GM04504 (cell line): ENCODE results near the gene ZNF397.
A peak's percentile ranks its signal among the peaks of the same experiment; 100 is the strongest.

Source experiments
- DNase-seq: peaks from one replicate; pipeline ENCODE4 v3.0.0-alpha.2; 2012; ENCODE audit warnings: low read depth

Gene ZNF397

DNA sequence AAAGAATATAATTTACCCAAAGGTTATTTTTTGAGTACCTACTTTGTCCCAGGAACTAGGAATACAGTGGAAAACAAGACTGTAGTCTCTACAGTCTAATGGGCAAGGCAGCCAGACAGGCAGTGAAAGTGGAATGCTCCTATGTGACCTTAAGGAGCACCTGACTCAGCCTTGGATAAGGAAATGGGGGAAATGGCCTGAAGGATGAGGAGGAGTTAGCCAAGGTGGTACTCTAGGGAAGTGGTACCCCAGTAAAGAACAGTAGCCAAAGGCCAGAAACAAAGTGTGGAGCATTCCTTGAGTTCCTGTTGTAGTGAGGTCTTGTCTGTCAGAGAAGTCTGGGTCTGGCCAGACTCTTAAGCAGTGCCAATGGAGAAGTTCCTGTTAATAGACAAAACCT lies 6.0 kb downstream of the ZNF397 start:
- DNase-seq: no peak

DNA sequence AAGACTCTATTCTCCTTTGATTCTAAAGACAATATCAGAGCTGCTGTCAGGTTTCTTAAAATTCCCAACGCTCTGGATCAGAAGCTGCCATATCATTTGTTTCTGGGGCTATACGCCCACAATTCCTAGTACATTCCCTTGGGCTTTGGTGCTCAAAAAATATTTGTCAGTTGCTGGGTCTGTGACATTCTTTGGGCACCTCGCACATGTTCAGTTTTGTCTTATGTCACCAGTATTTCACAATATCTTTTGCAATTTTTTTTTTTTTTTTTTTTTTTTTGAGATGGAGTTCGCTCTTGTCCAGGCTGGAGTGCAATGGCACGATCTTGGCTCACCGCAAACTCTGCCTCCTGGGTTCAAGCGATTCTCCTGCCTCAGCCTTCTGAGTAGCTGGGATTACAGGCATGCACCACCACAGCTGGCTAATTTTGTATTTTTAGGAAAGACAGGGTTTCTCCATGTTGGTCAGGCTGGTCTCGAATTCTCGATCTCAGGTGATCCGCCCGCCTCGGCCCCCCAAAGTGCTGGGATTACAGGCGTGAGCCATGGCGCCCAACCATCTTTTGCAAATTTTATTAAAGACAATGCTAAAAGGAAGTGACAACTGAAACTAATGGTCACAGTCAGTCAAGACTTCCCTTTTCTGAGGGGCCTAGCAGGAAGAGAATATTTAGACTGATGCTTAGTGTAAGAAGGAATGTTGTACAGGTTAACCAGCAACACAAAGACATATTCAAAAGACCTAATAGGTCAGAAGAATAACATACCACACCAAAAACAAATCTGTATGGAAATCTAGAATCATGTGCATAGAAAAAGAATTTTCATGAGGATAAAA lies 6.8 kb downstream of the ZNF397 start:
- no peak for DNase-seq

DNA sequence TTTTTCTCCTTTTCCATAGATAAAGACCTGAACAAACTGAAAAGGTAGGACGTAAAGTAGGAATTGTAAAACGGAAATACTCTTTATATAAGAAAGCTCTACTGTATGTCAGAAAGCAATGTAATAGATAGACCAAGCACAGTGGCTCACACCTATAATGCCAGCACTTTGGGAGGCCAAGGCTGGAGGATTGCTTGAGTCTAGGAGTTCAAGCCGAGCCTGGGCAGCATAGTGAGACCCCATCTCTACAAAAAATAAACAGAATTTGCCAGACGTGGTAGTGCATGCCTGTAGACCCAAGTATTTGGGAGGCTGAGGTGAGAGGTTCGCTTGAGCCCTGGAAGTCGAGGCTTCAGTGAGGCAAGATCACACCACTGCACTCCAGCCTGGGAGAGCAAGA lies 7.6 kb downstream of the ZNF397 start:
- no peak for DNase-seq

DNA sequence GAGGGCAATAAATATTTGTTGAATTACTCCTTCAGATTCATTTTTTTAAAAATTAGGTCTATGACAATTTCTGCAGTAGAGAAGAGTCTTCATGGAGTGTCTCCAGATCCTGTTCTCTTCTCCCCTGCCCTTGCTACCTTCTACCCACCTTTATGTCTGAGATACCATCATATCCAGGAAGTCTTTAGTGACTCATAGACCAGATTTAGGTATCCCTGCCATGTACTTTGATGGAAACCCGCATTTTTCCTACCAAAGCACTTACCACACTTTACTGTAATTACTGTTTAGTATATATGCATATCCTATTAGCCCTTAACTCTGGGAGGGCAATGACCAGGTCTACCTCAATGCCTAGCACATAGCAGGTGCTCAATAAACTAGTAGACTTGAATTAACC lies 11.6 kb downstream of the ZNF397 start:
- no peak for DNase-seq

DNA sequence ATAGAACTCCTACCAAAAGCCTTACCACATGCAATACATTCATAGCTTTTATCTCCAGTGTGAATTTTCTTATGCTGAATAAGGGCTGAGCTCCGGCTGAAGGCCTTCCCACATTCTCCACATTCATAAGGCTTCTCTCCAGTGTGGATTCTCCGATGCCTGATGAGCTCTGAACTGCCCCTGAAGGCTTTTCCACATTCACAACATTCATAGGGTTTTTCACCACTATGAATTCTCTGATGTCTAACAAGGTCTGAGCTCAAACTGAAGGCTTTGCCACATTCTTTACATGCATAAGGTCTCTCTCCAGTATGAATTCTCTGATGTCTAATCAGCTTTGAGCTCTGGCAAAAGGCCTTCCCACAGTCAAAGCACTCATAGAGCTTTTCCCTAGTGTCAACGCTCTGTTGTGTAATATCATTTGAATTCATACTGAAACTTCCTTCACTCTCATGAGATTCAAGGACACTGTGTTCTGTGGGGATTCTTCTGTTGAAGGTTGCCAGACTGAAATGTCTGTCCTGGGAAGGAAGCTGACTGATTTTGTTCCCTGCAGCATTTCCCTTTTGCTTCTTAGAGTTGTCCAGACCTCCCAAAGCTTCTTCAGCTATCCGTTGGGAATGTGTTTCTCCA lies 12.9 kb downstream of the ZNF397 start:
- no peak for DNase-seq

DNA sequence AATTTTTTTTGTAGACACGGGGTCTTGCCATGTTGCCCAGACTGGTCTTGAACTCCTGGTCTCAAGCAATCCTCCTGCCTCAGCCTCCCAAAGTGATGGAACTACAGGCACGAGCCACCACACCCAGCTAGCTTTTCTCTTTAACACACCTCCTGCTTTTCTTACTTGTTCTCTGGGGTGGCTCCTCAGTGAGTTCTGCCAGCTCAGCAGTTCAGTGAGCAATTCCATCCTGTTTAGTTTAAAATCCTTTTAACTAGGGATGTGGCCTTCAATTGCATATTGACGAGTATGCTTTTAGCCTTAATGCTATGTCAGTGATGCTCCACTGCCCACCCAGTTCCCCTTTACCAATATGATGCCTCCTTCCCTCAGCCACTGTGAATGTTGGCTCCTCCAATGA lies 16.1 kb downstream of the ZNF397 start:
- no peak for DNase-seq

DNA sequence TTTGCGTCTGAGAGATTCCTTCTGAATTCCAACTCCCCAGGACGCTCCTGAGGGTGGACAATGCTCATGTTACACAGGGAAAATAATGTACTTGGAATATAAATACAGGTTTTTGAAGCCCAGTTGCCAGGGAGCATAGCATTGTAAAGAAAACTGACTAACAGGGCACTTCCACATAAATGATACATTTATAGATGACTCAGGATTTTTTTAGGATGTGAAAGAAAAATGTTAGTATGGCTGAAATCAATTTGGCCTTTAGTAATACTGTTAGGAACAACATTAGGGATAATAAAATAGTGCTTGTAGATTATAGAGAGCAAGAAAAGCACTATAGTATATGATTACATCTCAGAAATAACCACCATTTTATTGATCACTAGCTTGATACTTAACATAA lies 23.6 kb downstream of the ZNF397 start:
- DNase-seq: no peak

DNA sequence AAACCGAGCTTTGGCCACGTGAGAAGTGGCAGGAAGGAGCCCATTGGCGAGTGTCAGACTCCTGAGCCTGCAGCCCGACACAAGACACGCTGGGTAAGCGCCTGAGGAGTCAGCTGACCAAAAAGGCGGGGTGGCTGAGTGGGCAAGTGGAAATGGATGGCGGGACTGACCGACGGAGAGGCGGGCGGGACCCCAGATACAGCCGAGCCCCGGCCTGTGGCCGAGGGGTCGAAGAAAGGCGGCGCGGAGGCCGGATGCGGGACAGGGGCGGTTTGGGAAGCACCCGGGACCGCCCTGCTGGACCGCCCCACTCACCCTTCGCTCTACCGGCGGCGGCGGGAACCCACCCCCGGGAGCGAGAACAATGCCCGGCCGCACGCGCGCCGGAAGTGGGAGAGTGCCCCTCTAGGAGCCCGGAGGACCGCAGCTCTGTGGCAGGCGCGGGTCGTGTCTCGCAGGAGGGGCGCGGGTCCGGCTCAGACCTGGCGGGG lies 26.4 kb downstream of the ZNF397 start:
- DNase-seq: no peak

DNA sequence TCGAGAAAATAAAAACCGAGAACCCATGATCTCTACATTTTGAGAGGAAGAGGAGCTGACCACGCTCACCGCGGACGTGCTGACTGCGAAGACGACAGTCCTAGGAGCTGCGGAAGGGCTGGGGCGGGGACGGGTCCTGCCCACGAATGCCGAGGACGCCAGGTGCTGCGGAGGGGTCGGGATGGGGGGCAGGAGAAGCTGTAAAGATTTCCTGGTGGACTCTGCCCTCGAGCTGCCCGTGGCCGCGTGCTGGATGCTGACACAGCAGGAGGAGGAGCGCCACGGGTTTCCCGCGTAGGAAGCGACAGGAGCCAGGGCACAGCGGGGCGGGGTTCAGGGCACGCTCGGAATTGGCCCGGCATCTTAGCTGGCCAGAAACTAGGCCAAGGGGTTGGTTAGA lies 27.0 kb downstream of the ZNF397 start:
- no peak for DNase-seq

DNA sequence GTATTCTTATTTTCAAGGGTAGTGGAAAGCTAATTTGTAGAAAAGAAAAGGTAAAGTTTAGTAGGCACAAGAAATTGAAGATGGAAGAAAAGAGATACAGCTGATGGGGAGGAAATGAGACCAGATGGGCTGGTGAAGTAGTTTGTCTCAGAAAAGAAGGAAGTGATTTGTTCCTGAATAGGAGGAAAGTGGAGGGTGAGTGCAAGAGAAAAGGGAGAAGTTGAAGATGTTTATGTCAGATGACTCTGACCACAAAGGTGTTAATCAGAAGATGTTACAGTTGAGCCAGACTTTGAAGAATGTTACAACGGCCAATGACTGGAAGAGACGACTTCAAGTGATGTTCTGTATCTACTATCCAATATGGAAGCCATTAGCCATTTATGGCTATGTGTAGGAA lies 28.0 kb downstream of the ZNF397 start:
- no peak for DNase-seq

DNA sequence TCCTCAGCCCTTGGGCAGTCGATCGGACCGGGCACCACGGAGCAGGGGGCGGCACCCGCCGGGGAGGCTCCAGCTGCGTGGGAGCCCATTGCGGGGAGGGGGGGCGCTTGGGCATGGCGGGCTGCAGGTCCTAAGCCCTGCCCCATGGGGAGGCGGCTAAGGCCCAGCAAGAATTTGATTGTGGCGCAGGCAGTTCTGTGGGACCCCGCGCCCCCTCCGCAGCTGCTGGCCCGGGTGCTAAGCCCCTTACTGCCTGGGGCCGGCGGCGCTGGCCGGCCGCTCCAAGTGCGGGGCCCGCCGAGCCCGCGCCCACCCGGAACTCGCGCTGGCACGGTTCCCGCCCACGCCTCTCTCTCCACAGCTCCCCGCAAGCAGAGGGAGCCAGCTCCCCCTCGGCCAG lies 30.8 kb downstream of the ZNF397 start:
- DNase-seq: no peak

DNA sequence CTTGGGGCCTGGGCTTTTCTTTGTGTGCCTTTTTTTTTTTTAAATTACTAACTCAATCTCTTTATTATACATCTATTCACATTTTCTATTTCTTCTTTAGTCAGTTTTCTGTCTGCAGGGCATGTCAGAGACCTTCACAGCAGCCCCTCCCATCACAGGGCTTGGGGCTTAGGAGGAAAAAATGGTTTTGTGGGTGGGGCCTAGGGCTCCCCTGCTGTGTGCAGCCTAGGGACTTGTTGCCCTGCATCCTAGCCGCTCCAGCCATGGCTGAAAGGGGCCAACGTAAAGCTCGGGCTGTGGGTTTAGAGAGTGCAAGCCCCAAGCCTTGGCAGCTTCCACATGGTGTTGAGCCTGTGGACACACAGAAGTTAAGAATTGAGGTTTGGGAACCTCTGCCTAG lies 35.4 kb downstream of the ZNF397 start:
- no peak for DNase-seq

DNA sequence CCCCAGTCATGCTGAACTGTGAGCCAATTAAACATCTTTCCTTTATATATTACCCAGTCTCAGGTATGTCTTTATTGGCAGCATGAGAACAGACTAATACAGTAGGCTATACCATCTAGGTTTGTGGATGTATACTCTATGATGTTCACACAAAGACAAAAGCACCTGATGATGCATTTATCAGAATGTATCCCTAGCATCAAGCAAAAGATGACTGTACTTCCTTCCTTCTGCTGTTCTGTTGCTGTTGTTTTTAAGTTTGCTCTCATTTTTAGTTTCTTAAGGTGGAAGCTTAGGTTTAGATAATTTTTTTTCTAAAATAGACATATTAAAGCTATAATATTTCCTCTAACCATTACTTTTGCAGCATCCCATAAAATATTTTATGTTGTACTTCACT lies 36.8 kb downstream of the ZNF397 start:
- DNase-seq: no peak

DNA sequence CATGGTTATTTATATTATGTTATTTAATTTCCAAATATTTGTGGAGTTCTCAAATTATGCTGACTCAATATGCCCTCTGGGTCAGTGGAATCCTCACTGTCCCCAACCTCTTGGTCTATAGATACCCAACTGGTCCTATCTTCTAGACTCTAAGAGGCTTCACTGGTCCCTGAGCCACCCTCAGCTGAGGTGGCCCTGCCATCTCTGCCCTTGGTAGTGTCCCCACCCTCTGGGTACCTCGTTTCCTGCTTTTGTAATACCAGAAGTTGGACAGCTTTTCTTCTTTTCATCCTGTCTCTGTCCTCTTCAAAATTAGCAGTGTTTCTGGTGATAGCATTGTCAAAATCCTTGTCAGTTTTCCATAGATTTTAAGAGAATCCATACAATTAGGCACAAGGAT lies 37.3 kb downstream of the ZNF397 start:
- no peak for DNase-seq

DNA sequence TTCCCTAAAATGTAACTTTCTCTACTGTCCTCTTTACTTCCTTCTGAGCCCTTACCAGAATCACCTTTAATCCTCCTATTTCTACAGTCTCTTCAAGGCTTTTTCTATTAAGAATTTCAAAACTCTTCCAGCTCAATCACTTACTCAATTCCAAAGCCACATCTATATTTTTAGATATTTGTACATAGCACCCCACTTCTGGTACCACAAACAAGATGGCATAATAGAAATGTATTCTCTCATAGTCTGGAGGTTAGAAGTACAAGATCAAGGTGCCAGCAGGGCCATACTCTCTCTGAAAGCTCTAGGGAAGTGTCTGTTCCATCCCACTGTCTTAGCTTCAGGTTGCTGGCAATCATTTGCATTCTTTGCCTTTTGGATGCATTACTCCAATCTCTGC lies 38.1 kb downstream of the ZNF397 start:
- no peak for DNase-seq

DNA sequence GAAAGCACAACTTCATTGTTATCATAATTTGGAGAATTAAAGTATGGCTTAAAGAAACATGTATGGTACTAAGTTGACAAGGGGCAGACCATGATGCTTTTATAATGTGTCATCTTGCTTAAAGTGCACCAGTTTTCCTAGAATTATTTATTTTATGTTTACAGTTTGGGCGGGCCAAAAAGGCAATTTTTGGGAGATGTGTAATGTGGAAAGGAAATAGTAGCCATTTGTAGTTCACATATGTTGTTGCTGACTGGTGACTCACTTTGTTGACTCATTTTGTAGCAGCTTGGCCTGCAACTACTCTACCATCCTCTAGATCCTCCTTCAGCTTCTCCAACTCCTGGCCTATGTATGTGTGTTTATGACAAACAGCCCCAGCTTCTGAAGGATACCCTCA lies 41.5 kb downstream of the ZNF397 start:
- DNase-seq: peak; percentile 85

DNA sequence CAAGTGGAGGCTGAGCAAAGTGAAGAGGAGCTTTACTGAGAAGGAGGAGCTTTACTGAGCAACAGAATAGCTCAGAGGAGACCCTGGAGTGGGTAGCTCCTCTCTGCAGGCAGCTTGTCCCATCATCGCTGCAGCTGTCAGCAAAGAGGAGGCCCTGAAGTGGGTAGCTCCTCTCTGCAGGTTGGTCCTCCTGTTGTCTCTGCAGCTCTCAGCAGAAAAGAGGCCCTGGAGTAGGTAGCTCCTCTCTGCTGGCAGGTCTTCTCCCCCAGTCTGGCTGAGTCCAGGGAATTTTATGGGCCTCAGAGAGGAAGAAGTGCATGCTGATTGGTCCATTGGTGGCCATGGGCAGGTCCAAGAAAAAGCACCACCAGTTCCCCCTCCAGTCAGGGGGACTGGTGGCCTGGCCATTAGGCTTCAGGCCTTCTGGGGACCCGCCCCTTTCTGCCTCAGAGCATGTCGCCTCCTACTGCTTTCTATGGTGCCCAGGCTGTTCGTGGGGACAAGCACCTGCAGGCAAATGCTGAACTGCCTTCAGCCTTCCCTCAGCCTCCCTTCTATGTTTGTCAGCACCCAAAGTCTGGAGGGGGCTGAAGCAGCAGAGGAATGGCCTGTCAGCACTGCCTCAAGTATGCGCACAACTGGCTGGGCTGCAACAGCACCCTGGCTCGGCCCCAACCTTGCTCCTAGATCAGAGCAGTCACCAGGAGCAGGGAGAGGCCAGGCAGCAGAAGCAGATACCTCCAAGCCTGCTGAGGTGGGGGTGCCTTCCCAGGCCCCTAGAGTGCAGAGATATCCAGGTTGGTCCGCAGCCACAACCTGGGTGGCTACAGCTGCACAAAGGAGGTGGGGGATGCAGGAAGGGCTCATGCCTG lies 43.3 kb downstream of the ZNF397 start:
- DNase-seq: no peak

DNA sequence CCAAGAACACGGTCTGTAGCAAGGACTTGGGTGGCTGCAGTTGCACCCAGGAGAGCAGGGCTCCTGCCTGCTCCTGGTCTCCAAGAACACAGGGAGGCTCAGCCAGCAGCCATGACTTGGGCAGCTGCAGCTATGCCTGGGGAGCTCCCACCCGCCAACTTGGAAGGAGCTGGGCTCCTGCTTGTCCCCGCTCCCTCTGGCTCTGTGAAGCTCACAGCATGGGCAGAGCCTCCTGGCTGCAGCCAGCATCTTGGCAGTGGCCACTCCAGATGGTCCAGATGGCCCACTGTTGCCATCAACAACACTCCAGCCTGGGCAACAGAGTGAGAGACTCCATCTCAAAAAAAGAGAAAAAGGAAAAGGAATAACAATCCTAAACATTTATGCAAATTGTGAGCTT lies 44.0 kb downstream of the ZNF397 start:
- DNase-seq: no peak

DNA sequence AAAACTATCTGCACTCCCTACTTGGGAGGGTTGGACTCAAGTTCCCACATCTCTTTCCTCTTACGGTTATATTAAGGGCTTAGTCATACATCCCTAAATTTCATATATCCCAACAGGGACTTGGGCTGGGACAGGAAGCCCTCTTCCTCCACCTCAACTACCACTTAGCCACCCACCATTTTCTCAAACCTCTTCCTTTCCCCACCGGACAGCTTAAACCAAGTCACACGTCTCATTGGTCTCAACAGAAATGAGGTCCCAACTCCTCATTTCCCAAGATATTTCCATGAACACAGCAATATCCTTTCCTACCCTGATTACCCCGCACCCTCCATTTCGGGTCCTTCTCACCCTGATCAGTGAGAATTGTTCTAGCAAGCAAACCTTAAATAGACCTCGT lies 48.5 kb downstream of the ZNF397 start:
- no peak for DNase-seq

DNA sequence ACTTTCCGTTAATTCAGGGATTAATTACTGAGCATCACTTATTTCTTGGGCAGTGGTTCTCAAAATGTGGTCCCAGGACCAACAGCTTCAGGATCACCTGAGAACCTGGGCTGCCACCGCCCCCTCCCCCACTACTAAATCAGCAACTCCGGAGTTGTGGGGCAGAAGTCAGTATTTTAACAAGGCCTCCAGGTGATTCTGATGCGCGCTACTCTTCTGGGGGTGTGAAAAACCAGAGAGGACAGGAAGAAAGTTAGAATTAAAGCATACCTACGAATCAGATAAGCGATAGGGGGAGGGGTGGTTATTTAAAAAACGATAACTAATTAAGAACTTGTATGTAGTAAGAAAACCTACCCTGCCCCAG lies 48.9 kb downstream of the ZNF397 start:
- no peak for DNase-seq

DNA sequence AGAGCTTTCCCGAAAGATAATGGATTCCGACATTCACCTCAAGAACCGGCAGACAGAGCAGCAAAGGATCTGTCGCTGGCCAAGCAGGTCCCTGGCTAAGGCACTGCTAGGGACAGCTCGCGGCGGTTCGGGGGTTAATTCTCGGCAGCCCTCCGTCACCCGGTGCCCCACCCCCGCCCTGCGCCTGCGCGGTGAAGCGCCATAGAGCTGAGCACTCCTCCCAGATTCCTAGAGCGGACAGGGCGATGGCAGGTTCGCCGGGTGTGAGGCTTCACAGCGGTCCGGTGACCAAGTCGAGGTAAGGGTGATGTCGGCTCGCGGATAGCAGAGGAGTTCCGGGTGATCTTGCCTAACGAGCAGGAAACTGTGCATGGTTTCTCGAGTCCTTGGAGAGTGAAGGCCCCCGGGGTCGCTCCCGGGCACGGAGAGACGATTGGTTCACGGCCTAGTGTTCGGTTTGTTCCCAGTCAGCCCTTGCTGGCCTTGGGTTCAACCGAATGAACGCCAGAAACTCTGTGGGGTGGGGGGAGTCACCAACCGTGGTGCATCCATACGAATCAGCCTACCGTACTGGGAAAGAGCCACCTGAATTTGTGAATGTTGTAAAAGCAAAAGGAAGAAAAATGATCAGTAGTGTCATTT lies 49.4 kb downstream of the ZNF397 start, which contains the start of gene ZSCAN30:
TSS of gene ZSCAN30 (minus strand) at position 136 of the 642 bp plus-strand sequence. CDS start 25,877 bp downstream, outside the sequence.
- peak; percentile 88 for DNase-seq

DNA sequence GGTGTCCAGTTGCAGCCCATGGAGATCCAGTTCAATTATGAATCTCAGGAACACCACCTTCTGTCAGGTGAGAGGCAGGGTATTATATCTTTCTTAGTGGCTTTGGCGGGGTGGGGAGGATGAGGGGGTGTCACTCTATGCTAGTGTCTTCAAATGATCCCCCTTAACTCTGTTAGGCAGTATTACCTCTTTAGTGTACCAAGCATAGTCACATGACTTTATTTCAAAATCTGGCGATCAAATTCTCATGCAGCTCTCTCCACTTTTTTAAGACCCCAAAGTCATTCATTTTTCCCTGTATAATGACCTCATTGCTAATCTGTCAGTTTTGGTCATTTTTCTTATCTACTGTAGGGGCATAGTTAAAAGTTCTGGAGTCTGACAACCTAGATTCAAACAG lies 50.3 kb downstream of the ZNF397 start:
- no peak for DNase-seq
